LoVo (cell line): ENCODE results near the gene GPR161.
"Not testable (repeated sequence)": the region's sequence is repeated elsewhere in the genome, so short reads cannot be mapped to it uniquely, and the experiment has no call there.

Source experiments
- DNase-seq: peaks from one replicate; pipeline ENCODE4 v3.0.0-alpha.2; 2016; ENCODE audit warnings: low spot score

GPR161 gene, protein sequence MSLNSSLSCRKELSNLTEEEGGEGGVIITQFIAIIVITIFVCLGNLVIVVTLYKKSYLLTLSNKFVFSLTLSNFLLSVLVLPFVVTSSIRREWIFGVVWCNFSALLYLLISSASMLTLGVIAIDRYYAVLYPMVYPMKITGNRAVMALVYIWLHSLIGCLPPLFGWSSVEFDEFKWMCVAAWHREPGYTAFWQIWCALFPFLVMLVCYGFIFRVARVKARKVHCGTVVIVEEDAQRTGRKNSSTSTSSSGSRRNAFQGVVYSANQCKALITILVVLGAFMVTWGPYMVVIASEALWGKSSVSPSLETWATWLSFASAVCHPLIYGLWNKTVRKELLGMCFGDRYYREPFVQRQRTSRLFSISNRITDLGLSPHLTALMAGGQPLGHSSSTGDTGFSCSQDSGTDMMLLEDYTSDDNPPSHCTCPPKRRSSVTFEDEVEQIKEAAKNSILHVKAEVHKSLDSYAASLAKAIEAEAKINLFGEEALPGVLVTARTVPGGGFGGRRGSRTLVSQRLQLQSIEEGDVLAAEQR

DNA sequence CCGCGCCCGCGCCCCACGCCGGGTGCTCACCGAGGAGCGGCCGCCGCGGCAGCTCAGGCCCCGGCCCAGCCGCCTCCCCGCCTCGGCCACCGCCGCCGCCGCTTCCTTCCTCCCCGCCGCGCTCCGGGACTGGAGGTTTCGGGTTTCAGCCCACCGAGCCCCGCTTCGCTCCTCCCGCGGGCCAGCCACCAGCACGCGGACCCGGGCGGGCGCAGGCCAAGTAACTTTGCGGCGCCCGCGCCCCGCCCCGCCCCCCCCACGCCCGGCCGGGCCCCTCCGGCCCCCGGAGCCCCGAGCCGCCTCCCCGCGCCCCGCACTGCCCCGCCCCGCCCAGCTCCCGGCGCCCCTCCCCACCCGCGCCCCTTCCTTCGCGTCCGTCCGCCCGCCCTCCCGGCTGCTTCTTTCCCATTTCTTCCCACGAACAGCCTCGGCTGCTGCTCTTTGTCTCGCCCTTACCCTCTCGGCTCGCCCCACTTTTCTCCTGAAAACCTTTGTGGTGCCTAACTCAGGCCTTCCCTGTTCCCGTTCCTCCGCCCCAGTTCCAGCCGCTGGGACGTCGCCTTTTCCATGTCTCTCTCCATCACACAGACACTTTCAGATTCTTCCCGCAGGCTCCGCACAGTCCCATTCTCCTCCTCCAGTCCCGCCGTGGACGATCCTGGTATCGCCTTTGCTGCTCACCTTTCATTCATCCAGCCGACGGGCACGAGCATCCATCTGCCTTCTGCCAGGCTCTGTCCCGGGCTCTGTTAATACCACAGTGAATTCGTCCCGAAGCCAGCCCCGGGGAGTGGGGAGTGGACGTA is at the start of gene GPR161:
Gene GPR161, minus strand, starts transcription at position 222 of the 806 bp plus-strand sequence. CDS start 32,080 bp downstream, outside the sequence.
- peak; percentile 15 for DNase-seq

- DNase-seq = not testable (repeated sequence)
Observed at GRCh38 chr1:168181063-168181720, 44.5 kb upstream of the GPR161 start.

- DNase-seq = no peak
Observed at GRCh38 chr1:168180148-168180524, 43.4 kb upstream of the GPR161 start.

DNA sequence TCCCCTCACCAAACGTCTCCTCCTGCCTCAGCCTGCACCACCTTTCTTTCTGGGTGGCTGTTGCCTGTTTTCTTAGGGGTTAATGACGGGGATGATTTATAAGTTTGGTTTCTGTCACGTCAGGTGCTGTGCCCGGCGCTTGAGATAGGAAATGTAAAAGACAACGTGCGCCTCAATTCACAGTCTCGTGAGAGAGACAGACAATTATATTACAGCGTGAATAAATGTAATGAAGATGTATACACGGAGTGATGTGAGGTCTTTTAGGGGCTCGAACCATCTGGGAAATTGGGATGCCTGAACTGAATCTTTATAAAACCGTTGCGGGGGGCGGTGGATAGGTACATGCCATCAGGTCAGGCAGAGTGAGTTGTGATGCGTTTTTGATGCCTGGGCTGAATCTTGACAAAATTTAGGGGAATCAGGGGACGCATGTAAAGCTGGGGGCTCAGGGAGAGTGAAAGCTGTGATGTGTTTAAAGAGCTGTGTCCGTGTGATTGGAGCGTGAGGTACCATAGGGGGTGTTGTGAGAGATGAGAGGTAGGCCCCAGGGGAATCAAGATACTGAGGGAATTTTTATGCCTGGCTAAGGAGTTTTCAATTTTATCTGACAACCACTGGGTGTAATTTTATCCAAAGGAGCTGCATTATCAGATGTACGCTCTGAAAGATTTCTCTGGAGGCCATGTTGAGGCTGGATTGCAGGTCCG is 42.9 kb upstream of the GPR161 start:
- DNase-seq = no peak

GRCh38 chr1:168178638-168179437 is 42.1 kb upstream of the GPR161 start, which contains the start of gene TIPRL:
Gene TIPRL, plus strand, starts transcription at chr1:168178962. Its CDS starts 116 bp downstream, at chr1:168179078.
- peak; percentile 95 for DNase-seq

DNA sequence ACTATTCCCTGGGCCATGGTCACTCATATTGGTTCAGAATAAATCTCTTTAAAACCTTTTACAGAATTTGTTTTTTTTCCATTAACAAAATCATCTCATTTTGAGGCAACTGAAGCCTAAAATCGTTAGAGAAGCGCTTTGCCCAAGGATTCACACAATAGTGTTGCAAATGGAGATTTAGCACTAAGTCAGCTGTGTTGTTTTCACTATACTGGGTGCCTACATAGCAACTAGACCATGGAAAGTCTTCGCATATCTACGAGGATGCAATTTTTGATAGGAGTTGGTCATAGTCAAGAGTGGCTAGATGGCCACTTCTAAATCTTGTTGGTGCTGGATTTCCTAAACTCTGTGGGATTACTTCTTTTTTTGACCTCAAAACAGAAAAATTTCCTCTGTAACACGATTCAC is 41.5 kb upstream of the GPR161 start:
- no peak for DNase-seq

DNA sequence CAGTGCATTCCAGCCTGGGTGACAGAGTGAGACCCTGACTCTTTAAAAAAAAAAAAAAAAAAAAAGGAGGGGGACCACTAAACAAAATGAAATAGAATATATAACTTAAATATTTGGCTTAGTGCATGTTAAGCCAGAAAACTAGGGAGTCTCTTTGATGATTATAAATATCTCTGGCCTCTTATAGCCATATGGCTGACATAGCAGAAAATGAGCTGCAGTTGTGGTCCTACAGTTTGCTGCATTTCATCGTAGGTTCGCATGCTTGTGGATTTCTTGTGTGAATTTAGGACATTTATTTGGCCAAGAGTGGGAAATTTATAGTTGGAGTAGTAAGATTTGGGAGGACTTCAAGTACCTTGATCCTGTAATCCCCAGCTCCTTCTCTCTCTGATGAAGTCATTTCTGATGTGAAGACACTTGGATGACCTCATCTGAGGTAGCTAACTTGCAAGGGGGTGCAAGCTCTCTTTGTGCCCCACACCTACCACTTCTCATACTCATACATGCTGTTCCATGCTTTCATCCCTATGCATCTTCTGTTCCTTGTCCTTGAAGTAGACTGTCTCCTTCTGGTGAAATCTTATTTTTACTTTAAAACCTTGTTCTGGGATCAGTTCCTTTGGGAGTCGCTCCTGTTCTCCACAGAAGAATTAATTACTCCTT is 35.7 kb upstream of the GPR161 start:
- DNase-seq = no peak

GRCh38 chr1:168170564-168171508 is 34.1 kb upstream of the GPR161 start:
- no peak for DNase-seq

DNA sequence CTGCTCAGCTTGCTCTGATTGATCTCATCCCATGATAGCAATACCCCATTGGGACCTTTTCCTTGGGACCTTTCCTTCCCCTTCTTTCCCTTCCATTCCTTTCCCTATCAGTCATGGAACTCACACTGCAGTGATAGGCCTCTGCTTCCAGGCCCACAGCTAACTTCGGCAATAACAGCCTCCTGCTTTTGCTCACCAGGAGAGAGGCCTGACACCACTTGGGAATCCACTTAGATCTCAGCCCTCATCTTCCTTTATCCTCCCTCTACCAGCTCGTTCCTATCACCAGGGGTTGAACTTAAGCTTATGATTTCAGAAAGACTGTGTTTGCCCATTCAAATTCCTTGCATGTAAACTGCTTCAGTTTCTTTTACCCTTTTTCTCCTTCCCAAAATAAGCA is 31.1 kb upstream of the GPR161 start:
- DNase-seq = no peak

GRCh38 chr1:168164771-168165170 is 28.0 kb upstream of the GPR161 start:
- no peak for DNase-seq

DNA sequence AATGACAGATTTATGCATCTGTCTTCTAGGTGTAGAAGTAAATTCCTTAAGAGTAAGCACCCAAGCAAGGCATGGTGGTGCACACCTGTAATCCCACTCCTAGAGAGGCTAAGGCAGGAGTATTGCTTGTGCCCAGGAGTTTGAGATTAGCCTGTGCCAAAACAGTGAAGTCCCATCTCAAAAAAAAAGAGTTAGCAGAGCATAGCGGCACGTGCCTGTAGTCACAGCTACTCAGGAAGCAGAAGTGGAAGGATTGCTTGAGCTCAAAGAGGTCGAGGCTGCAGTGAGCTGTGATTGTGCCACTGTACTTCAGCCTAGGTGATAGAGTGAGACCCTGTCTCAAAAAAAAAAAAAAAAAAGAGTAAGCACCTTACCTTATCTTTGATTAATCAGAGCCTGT is 26.9 kb upstream of the GPR161 start:
- DNase-seq = no peak

DNA sequence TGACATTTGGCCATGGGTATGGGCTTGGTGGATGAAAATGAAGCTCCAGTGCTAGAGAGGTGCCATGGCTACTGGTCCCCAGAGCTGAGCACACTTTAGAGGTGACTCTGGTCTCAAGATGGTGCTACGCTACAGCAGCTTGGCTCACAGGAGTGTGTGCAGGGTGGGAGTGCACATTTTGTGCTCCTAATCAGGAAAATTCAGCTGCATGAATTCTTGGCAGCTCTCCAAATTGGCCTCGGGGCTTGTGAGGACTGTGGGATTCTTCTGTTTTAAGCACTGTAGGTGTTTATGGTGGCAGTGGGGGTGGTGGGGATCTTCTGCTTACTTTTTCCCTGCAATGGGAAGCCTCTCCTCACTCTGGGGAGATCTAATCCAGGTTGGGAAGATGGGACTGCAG is 24.7 kb upstream of the GPR161 start:
- DNase-seq = no peak

DNA sequence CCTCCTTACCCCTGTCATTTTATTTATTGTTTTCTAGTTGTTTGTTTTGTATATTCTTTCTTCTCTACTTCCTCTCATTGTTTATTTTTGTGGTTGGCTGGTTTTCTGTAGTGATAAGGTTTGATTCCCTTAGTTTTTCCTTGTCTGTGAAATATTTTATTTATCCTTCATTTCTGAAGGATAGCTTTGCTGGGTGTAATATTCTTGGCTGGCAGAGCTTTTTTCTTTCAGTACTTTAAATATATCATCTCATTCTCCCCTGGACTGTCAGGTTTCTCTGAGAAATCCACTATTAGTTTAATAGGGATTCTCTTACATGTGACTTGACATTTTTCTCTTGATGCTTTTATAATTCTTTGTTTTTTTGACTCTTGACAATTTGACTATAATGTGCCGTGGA is 23.2 kb upstream of the GPR161 start:
- no peak for DNase-seq

DNA sequence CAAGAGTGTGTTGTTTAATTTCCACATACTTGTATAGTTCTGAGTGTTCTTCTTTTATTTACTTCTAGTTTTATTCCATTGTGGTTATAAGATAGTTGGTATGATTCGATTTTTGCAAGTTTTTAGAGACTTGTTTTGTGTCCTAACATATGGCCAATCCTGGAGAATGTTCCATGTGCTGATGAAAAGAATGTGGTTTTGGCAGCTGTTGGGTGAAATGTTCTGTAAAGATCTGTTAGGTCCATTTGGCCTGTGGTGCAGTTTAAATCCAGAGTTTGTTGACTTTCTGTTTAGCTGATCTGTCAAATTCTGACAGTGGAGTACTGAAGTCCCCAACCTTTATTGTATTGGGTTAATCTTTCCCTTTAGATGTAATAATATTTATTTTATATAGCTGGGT is 22.5 kb upstream of the GPR161 start:
- no peak for DNase-seq

DNA sequence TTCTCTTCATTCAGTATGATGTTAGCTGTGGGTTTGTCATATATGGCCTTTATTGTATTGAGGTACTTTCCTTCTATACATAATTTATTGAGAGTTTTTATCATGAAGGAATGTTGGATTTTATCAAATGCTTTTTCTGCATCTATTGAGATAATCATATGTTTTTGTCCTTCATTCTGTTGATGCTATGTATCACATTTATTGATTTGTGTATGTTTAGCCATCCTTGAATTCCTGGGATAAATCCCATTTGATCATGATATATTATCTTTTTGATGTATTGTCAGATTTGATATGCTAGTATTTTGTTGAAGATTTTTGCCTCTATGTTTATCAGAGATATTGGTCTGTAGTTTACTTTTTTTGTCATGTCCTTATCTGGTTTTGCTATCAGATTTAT is 20.9 kb upstream of the GPR161 start:
- DNase-seq = no peak

- no peak for DNase-seq
Observed at GRCh38 chr1:168155910-168156309, 19.2 kb upstream of the GPR161 start.

DNA sequence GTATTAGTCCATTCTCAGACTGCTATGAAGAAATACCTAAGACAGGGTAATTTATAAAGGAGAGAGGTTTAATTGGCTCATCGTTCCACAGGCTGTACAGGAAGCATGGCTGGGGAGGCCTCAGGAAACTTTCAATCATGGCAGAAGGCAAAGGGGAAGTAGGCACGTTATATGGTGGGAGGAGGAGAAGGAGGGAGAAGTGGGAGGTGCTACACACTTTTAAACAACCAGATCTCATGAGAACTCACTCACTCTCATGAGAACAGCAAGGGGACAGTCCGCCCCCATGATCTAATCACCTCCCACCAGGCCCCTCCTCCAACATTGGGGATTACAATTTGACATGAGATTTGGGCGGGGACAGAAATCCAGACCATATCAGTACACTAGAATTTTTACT is 18.0 kb upstream of the GPR161 start:
- DNase-seq = not testable (repeated sequence)

DNA sequence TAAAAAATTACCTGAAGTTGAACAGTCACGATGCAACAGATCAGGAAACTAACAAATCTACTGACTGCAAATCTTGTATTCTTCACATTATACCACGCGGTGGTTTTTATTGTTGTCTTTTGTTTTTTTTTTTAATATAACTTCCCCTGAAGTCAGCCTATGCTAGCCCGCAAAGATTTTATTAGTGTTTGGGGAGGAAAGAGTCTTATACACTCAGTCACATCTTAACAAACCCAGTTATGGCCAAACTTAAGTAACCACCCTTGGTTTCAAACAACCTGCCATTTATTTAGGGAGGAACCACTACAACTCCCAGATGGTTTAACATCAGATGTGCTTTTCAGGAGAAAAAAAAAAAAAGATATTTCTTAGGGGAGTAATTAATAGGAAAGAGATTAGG is 15.2 kb upstream of the GPR161 start:
- no peak for DNase-seq

DNA sequence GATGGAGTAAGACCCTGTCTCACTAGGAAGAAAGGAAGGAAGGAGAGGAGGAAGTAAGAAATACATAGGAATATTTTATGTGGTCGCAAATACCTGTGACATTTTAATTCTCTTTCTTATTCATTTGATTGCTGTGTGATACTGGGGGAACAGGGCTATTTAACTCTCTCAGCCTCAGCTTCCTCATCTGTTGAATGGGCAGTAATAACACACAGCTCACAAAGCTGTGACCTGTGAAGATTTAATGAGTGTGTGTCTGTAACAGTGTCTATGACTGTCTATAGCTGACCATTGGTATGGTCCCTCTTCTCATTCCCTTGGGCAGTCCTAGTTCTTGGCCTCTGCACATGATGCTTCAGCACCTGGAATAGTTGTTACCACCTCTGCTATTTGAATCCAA is 13.6 kb upstream of the GPR161 start:
- DNase-seq = no peak
